ENCODE results near the gene AIFM2.
"Not testable (repeated sequence)": the region's sequence is repeated elsewhere in the genome, so short reads cannot be mapped to it uniquely, and the experiment has no call there.

AIFM2 gene

GRCh38 chr10:70096705-70097420 lies 35.8 kb downstream of the AIFM2 start:
- Mint-ChIP-seq H3K27me3 (no peaks in the 10 kb centered on the region), H3K36me3 (ENCODE audit: low read depth) (peaks cover 12% of the 10 kb centered on the region), H3K9me3 (no peaks in the 10 kb centered on the region), H3K4me1 (ENCODE audit: low read depth) (peaks cover 36% of the 10 kb centered on the region), H3K4me3 (no peak overlapping the region), H3K27ac (no peak overlapping the region)

GRCh38 chr10:70096016-70096704 lies 36.5 kb downstream of the AIFM2 start:
- Mint-ChIP-seq H3K27ac (no peak overlapping the region), H3K4me3 (no peak overlapping the region), H3K27me3 (no peaks in the 10 kb centered on the region), H3K9me3 (no peaks in the 10 kb centered on the region), H3K36me3 (ENCODE audit: low read depth) (peaks cover 8% of the 10 kb centered on the region), H3K4me1 (ENCODE audit: low read depth) (peaks cover 40% of the 10 kb centered on the region)

- Mint-ChIP-seq H3K4me3 (no peak overlapping the region), H3K36me3 (ENCODE audit: low read depth) (peaks cover 8% of the 10 kb centered on the region), H3K4me1 (ENCODE audit: low read depth) (peaks cover 40% of the 10 kb centered on the region), H3K27ac (peak overlapping the region; percentile 56), H3K9me3 (no peaks in the 10 kb centered on the region), H3K27me3 (no peaks in the 10 kb centered on the region)
Observed at GRCh38 chr10:70094250-70094649, 38.4 kb downstream of the AIFM2 start.

- Mint-ChIP-seq H3K9me3 (no peaks in the 10 kb centered on the region), H3K27me3 (no peaks in the 10 kb centered on the region), H3K36me3 (ENCODE audit: low read depth) (peaks cover 8% of the 10 kb centered on the region), H3K4me3 (peak overlapping the region; percentile 84), H3K4me1 (ENCODE audit: low read depth) (peaks cover 40% of the 10 kb centered on the region), H3K27ac (no peak overlapping the region)
Observed at GRCh38 chr10:70093335-70093944, 39.2 kb downstream of the AIFM2 start.

GRCh38 chr10:70092389-70092718 lies 40.3 kb downstream of the AIFM2 start:
- H3K4me3 Mint-ChIP-seq, result peak overlapping the region; percentile 84
- peaks cover 40% of the 10 kb centered on the region for H3K4me1 Mint-ChIP-seq (ENCODE audit: low read depth)
- H3K27me3 Mint-ChIP-seq, result no peaks in the 10 kb centered on the region
- peaks cover 8% of the 10 kb centered on the region for H3K36me3 Mint-ChIP-seq (ENCODE audit: low read depth)
- no peaks in the 10 kb centered on the region for H3K9me3 Mint-ChIP-seq
- H3K27ac Mint-ChIP-seq, result peak overlapping the region; percentile 92

GRCh38 chr10:70090951-70091350 lies 41.7 kb downstream of the AIFM2 start:
- H3K27me3 Mint-ChIP-seq, result no peaks in the 10 kb centered on the region
- H3K9me3 Mint-ChIP-seq, result no peaks in the 10 kb centered on the region
- H3K36me3 Mint-ChIP-seq (ENCODE audit: low read depth), result peaks cover 5% of the 10 kb centered on the region
- H3K27ac Mint-ChIP-seq, result peak overlapping the region; percentile 28
- H3K4me1 Mint-ChIP-seq (ENCODE audit: low read depth), result peaks cover 40% of the 10 kb centered on the region
- no peak overlapping the region for H3K4me3 Mint-ChIP-seq

GRCh38 chr10:70090013-70090412 lies 42.6 kb downstream of the AIFM2 start:
- Mint-ChIP-seq H3K4me1 (ENCODE audit: low read depth) (peaks cover 35% of the 10 kb centered on the region), H3K9me3 (no peaks in the 10 kb centered on the region), H3K27ac (no peak overlapping the region), H3K4me3 (no peak overlapping the region), H3K27me3 (no peaks in the 10 kb centered on the region), H3K36me3 (ENCODE audit: low read depth) (no peaks in the 10 kb centered on the region)

GRCh38 chr10:70088308-70088698 lies 44.3 kb downstream of the AIFM2 start:
- Mint-ChIP-seq H3K27me3 (no peaks in the 10 kb centered on the region), H3K9me3 (no peaks in the 10 kb centered on the region), H3K36me3 (ENCODE audit: low read depth) (no peaks in the 10 kb centered on the region), H3K27ac (no peak overlapping the region), H3K4me1 (ENCODE audit: low read depth) (peaks cover 18% of the 10 kb centered on the region), H3K4me3 (no peak overlapping the region)

- H3K4me1 Mint-ChIP-seq (ENCODE audit: low read depth), result peaks cover 13% of the 10 kb centered on the region
Observed at GRCh38 chr10:70087616-70088307, 44.9 kb downstream of the AIFM2 start.

GRCh38 chr10:70085975-70086613 lies 46.5 kb downstream of the AIFM2 start:
- H3K27me3 Mint-ChIP-seq, result no peaks in the 10 kb centered on the region

More at GRCh38 chr10:70087616-70088307, 44.9 kb downstream of the AIFM2 start:
- Mint-ChIP-seq H3K27ac (no peak overlapping the region), H3K36me3 (ENCODE audit: low read depth) (no peaks in the 10 kb centered on the region), H3K4me3 (no peak overlapping the region), H3K9me3 (no peaks in the 10 kb centered on the region), H3K27me3 (no peaks in the 10 kb centered on the region)

GRCh38 chr10:70084189-70084588 lies 48.4 kb downstream of the AIFM2 start:
- Mint-ChIP-seq H3K9me3 (no peaks in the 10 kb centered on the region), H3K27me3 (no peaks in the 10 kb centered on the region), H3K27ac (no peak overlapping the region), H3K4me3 (no peak overlapping the region), H3K36me3 (ENCODE audit: low read depth) (no peaks in the 10 kb centered on the region), H3K4me1 (ENCODE audit: low read depth) (no peaks in the 10 kb centered on the region)

More at GRCh38 chr10:70085975-70086613, 46.5 kb downstream of the AIFM2 start:
- H3K9me3 Mint-ChIP-seq, result no peaks in the 10 kb centered on the region
- no peaks in the 10 kb centered on the region for H3K36me3 Mint-ChIP-seq (ENCODE audit: low read depth)
- H3K27ac Mint-ChIP-seq, result no peak overlapping the region
- no peak overlapping the region for H3K4me3 Mint-ChIP-seq
- no peaks in the 10 kb centered on the region for H3K4me1 Mint-ChIP-seq (ENCODE audit: low read depth)

- not testable (repeated sequence) for H3K4me1 Mint-ChIP-seq (ENCODE audit: low read depth); H3K36me3 Mint-ChIP-seq (ENCODE audit: low read depth); H3K27ac Mint-ChIP-seq; H3K27me3 Mint-ChIP-seq; H3K4me3 Mint-ChIP-seq; H3K9me3 Mint-ChIP-seq
Observed at GRCh38 chr10:70080789-70081188, 51.8 kb downstream of the AIFM2 start.

- Mint-ChIP-seq H3K4me1 (ENCODE audit: low read depth) (no peaks in the 10 kb centered on the region), H3K9me3 (no peaks in the 10 kb centered on the region), H3K27me3 (peaks cover 7% of the 10 kb centered on the region), H3K27ac (no peak overlapping the region), H3K4me3 (no peak overlapping the region), H3K36me3 (ENCODE audit: low read depth) (no peaks in the 10 kb centered on the region)
Observed at GRCh38 chr10:70078937-70079336, 53.7 kb downstream of the AIFM2 start.

GRCh38 chr10:70078329-70078728 lies 54.3 kb downstream of the AIFM2 start:
- H3K27ac Mint-ChIP-seq, result no peak overlapping the region
- no peak overlapping the region for H3K4me3 Mint-ChIP-seq
- H3K9me3 Mint-ChIP-seq, result no peaks in the 10 kb centered on the region
- H3K4me1 Mint-ChIP-seq (ENCODE audit: low read depth), result no peaks in the 10 kb centered on the region
- no peaks in the 10 kb centered on the region for H3K36me3 Mint-ChIP-seq (ENCODE audit: low read depth)
- H3K27me3 Mint-ChIP-seq, result peaks cover 7% of the 10 kb centered on the region

- H3K36me3 Mint-ChIP-seq (ENCODE audit: low read depth), result no peaks in the 10 kb centered on the region
- no peaks in the 10 kb centered on the region for H3K4me1 Mint-ChIP-seq (ENCODE audit: low read depth)
- no peak overlapping the region for H3K27ac Mint-ChIP-seq
Observed at GRCh38 chr10:70074971-70075370, 57.7 kb downstream of the AIFM2 start.

More at GRCh38 chr10:70074971-70075370, 57.7 kb downstream of the AIFM2 start:
- Mint-ChIP-seq H3K9me3 (no peaks in the 10 kb centered on the region), H3K4me3 (no peak overlapping the region), H3K27me3 (peaks cover 7% of the 10 kb centered on the region)
